ENCODE measurements around the gene IL19. TPM values are rescaled to one million over a fixed set of nuclear protein-coding genes. Genes with fewer than 3 reads are reported as not detected.

Gene IL19
- total and polyA plus RNA-seq, 2 donors from 2014 or later, result 0.41 to 3.6 TPM

DNA sequence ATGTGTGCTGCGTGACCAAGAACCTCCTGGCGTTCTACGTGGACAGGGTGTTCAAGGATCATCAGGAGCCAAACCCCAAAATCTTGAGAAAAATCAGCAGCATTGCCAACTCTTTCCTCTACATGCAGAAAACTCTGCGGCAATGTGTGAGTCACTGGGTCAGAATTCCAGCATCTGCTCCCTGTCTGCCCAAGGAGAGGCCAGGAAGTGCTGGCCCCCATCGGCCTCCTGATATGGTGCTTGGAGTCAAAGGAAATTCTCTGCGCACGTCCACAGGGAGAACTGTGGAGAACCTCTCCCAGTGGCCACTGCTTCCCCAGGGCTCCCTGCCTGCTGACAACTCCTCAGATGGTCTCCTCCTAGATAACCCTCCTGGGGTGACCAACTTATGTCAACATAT lies 69.3 kb downstream of the IL19 start:
- TF ChIP-seq, protein P1, sequence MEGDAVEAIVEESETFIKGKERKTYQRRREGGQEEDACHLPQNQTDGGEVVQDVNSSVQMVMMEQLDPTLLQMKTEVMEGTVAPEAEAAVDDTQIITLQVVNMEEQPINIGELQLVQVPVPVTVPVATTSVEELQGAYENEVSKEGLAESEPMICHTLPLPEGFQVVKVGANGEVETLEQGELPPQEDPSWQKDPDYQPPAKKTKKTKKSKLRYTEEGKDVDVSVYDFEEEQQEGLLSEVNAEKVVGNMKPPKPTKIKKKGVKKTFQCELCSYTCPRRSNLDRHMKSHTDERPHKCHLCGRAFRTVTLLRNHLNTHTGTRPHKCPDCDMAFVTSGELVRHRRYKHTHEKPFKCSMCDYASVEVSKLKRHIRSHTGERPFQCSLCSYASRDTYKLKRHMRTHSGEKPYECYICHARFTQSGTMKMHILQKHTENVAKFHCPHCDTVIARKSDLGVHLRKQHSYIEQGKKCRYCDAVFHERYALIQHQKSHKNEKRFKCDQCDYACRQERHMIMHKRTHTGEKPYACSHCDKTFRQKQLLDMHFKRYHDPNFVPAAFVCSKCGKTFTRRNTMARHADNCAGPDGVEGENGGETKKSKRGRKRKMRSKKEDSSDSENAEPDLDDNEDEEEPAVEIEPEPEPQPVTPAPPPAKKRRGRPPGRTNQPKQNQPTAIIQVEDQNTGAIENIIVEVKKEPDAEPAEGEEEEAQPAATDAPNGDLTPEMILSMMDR (IDR thresholded peaks at IDR 0.05; ENCODE audit: borderline replicate concordance, extremely low read depth, insufficient read depth), result no peak
- FAIRE-seq, result no peak

DNA sequence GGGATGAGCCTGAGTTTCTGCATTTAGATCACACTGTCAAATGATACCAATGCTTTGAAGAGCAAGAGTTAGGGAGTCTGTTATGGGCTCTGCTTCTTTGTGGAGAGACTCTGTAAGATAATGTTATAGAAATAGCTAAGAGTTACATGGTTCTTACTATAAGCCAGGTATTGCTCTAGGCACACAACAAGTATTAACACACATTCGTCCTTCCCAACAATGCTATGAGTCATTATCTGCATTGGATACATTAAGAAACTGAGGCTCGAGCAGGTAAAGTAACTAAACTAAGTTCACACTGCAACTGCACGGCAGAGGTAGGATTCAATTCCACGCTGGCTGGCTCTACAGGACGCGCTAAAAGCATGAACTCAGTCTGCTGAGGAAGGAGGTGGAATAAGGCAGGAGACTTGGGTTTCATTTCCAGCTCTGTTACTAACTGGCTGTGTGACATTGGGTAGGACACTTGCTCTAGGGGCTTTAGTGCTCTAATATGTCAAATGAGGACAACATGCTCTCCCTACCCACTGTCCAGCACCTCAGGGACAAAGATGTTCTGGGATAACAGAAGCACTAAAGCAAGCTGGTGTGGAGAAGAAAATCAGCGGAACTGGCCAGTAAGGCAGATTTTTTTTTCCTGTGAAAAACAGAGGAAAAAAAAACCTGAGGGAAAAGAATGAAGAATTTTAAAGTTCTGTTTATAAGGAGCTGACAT lies 71.2 kb downstream of the IL19 start:
- Histone ChIP-seq H3K4me1 (ENCODE audit: control insufficient read depth in 2 of 3, insufficient read depth in 2 of 3, low read depth in 1 of 3, low read length in 3 of 3) (no peaks in the 10 kb centered on the region), H3K27ac (ENCODE audit: low read depth in 2 of 2, low read length in 2 of 2) (no peak overlapping the region), H3K36me3 (ENCODE audit: control insufficient read depth in 2 of 3, insufficient read depth in 3 of 3, low read length in 3 of 3) (no peaks in the 10 kb centered on the region), H3K9ac (ENCODE audit: low read length in 3 of 3) (no peak overlapping the region), H3K4me3 (ENCODE audit: low read length in 3 of 3) (no peak overlapping the region), H3K27me3 (ENCODE audit: control insufficient read depth, insufficient read depth, low read length) (no peaks in the 10 kb centered on the region), H3K9me3 (ENCODE audit: control insufficient read depth in 2 of 3, insufficient read depth in 1 of 3, low read length in 3 of 3) (no peaks in the 10 kb centered on the region)
- DNase-seq (no peak), FAIRE-seq (no peak)
- TF ChIP-seq, protein P1 (IDR thresholded peaks at IDR 0.05; ENCODE audit: borderline replicate concordance, extremely low read depth, insufficient read depth), result no peak
- intact Hi-C loops (cut with DNase I), result no loop called here

More for the DNA sequence above, 69.3 kb downstream of the IL19 start:
- H3K27ac ChIP-seq (ENCODE audit: low read depth in 2 of 2, low read length in 2 of 2), result no peak overlapping the region
- H3K4me3 ChIP-seq (ENCODE audit: low read length in 3 of 3), result no peak overlapping the region
- no peak overlapping the region for H3K9ac ChIP-seq (ENCODE audit: low read length in 3 of 3)
- H3K4me1 ChIP-seq (ENCODE audit: control insufficient read depth in 2 of 3, insufficient read depth in 2 of 3, low read depth in 1 of 3, low read length in 3 of 3), result no peaks in the 10 kb centered on the region
- DNase-seq, result peak in 1 of 5 donors; percentile 78
- intact Hi-C loops (cut with DNase I), result no loop called here
- H3K27me3 ChIP-seq (ENCODE audit: control insufficient read depth, insufficient read depth, low read length), result no peaks in the 10 kb centered on the region
- no peaks in the 10 kb centered on the region for H3K36me3 ChIP-seq (ENCODE audit: control insufficient read depth in 2 of 3, insufficient read depth in 3 of 3, low read length in 3 of 3)
- no peaks in the 10 kb centered on the region for H3K9me3 ChIP-seq (ENCODE audit: control insufficient read depth in 2 of 3, insufficient read depth in 1 of 3, low read length in 3 of 3)

DNA sequence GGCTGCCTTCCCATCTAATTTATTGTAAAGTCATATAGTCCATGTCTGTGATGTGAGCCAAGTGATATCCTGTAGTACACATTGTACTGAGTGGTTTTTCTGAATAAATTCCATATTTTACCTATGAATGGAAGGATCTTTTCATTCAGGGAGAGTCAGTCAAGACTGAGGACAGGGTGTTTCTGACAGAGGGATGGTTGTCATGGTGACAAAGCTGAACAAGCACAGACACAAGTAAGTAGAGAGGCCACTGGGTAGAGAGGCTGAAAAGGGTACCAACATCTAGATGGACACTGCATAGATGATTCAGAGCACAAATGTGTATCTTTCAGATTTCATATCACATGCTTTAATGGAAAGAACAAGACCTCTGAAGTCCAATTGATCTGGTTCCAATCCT lies 72.3 kb downstream of the IL19 start:
- Histone ChIP-seq H3K9ac (ENCODE audit: low read length in 3 of 3) (no peak overlapping the region), H3K27ac (ENCODE audit: low read depth in 2 of 2, low read length in 2 of 2) (no peak overlapping the region), H3K36me3 (ENCODE audit: control insufficient read depth in 2 of 3, insufficient read depth in 3 of 3, low read length in 3 of 3) (no peaks in the 10 kb centered on the region), H3K4me3 (ENCODE audit: low read length in 3 of 3) (no peak overlapping the region), H3K9me3 (ENCODE audit: control insufficient read depth in 2 of 3, insufficient read depth in 1 of 3, low read length in 3 of 3) (no peaks in the 10 kb centered on the region), H3K4me1 (ENCODE audit: control insufficient read depth in 2 of 3, insufficient read depth in 2 of 3, low read depth in 1 of 3, low read length in 3 of 3) (no peaks in the 10 kb centered on the region), H3K27me3 (ENCODE audit: control insufficient read depth, insufficient read depth, low read length) (no peaks in the 10 kb centered on the region)
- TF ChIP-seq, protein P1 (IDR thresholded peaks at IDR 0.05; ENCODE audit: borderline replicate concordance, extremely low read depth, insufficient read depth), result no peak
- intact Hi-C loops (cut with DNase I), result no loop called here
- no peak for DNase-seq
- no peak for FAIRE-seq
